ENCODE results near the gene ZNF630.

GRCh38 chrX:48025561-48025960, 45.9 kb downstream of the ZNF630 start:
- TF ChIP-seq EZH2 (IDR thresholded peaks at IDR 0.05) = no peak
- TF ChIP-seq POLR2AphosphoS5 (IDR thresholded peaks at IDR 0.05; ENCODE audit: borderline replicate concordance, low read depth, low read length) = no peak
